Type B pancreatic cell (in vitro differentiated cells): ENCODE data around the gene PCAT7. TPM values are rescaled to one million over a fixed set of nuclear protein-coding genes. Genes with fewer than 3 reads are reported as not detected.

Source experiments
- DNase-seq: peaks from one replicate; pipeline ENCODE4 v3.0.0; 2021; ENCODE audit warnings: mixed read lengths; ENCODE audit not compliant: unreplicated experiment; ENCODE audit errors: extremely low spot score
- H3K27ac Mint-ChIP-seq: 2 replicates; pipeline ENCODE4 v1.8.0; 2021; ENCODE audit warnings: mild to moderate bottlenecking, mixed read lengths
- H3K27me3 Mint-ChIP-seq: 2 replicates; pipeline ENCODE4 v1.8.0; 2021; ENCODE audit warnings: mixed read lengths
- H3K36me3 Mint-ChIP-seq: 2 replicates; pipeline ENCODE4 v1.8.0; 2021; ENCODE audit warnings: mixed read lengths
- H3K4me1 Mint-ChIP-seq: one replicate; pipeline ENCODE4 v1.8.0; 2021; ENCODE audit warnings: mixed read lengths; ENCODE audit not compliant: unreplicated experiment
- H3K4me3 Mint-ChIP-seq: 2 replicates; pipeline ENCODE4 v1.8.0; 2021; ENCODE audit warnings: mild to moderate bottlenecking, mixed read lengths
- H3K9me3 Mint-ChIP-seq: 2 replicates; pipeline ENCODE4 v1.8.0; 2021; ENCODE audit warnings: mixed read lengths
- total RNA-seq: library from RNA; stranded (reverse); gene quantifications from 2 replicates; pipeline ENCODE4 v1.2.1, GENCODE V29; 2021; ENCODE audit warnings: low replicate concordance
- TF ChIP-seq, protein P1 (sequence below): fragments of 200-600 bp; sonication (generic); conservative IDR thresholded peaks from 2 replicates; pipeline ENCODE4 v1.5.0; 2021; ENCODE audit warnings: antibody characterized with exemption, mild to moderate bottlenecking

PCAT7 gene
- total RNA-seq, 1 donor from 2014 or later, result 14.7 TPM

DNA sequence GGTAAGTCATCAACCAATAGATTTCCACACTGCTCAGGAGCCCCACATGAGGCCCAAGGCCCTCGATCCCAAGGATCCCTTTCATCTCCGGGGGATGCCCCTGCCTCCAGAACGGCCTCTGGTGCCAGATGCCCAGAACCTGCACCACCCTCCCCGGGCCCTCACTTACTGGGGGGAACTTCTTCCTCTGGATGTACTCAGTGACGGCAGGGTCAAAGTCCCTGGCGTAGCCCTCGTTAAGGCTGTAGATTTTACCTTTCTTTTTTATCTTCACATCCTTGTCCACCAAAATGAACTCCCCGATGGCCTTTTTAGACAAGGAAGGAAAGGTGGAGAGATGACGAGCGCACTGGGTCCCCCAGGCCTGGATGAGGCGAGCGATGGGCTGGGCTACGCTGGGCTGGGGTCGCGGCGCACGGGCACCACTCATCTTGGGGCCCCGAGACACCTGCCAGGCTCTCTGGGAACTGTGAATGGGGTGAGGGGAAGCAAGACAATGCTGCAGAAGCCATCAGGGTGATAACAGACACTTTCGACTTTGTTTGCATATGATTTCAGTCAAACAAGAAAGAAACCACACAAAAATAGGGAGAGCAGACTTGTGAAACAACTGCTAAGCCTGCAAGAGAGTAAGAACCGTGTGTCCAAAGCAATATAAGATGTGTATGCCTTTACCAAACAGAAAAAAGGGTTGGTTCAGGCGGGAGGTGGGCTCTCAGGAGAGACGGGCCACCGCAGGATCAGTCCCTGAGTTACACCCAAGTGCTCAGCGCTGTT lies 52.0 kb downstream of the PCAT7 start:
- no peaks in the 10 kb centered on the region for H3K9me3 Mint-ChIP-seq
- H3K4me1 Mint-ChIP-seq, result peaks cover 31% of the 10 kb centered on the region
- TF ChIP-seq, protein P1, sequence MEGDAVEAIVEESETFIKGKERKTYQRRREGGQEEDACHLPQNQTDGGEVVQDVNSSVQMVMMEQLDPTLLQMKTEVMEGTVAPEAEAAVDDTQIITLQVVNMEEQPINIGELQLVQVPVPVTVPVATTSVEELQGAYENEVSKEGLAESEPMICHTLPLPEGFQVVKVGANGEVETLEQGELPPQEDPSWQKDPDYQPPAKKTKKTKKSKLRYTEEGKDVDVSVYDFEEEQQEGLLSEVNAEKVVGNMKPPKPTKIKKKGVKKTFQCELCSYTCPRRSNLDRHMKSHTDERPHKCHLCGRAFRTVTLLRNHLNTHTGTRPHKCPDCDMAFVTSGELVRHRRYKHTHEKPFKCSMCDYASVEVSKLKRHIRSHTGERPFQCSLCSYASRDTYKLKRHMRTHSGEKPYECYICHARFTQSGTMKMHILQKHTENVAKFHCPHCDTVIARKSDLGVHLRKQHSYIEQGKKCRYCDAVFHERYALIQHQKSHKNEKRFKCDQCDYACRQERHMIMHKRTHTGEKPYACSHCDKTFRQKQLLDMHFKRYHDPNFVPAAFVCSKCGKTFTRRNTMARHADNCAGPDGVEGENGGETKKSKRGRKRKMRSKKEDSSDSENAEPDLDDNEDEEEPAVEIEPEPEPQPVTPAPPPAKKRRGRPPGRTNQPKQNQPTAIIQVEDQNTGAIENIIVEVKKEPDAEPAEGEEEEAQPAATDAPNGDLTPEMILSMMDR, result no peak
- peaks cover 3% of the 10 kb centered on the region for H3K27me3 Mint-ChIP-seq
- no peaks in the 10 kb centered on the region for H3K36me3 Mint-ChIP-seq
- no peak overlapping the region for H3K4me3 Mint-ChIP-seq
- DNase-seq, result no peak
- H3K27ac Mint-ChIP-seq, result peak overlapping the region; percentile 52

DNA sequence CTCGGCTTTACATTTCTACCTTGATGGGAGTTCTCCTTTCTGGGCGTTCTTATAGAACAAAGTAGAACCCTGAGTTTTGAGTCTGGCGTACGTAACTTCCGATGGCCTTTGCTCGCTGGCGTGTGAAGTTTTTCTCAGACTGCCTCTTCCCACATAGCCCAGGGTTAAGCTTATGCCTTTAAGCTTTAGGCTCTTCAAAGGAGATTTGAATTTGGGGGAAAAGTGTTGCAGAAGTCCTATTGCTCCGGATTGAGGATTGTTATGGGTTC lies 52.5 kb downstream of the PCAT7 start:
- Mint-ChIP-seq H3K27ac (peak overlapping the region; percentile 52), H3K4me1 (peaks cover 31% of the 10 kb centered on the region), H3K36me3 (no peaks in the 10 kb centered on the region), H3K27me3 (peaks cover 3% of the 10 kb centered on the region), H3K4me3 (no peak overlapping the region), H3K9me3 (no peaks in the 10 kb centered on the region)
- no peak for DNase-seq
- TF ChIP-seq, protein P1, result no peak

DNA sequence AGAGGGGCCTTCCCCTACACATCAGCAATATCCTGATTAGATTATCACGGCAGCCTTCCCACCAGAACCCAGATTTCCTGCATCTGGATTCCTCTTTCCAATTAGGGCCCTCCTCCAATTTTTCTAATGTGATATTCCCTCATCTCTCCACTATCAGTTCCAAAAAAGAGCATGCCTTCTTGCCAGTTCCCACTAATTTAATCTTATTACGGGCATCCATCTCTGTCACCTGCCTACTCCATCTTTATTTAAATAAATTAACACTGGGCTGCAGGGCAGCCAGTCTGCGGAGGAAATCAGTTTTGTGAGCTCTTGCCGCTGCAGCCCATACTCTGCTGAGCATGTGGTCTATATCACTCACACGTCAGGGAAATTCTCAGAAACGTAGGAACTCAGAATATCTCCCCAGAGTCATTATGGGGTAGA lies 55.3 kb downstream of the PCAT7 start:
- TF ChIP-seq, protein P1, result no peak
- peaks cover 21% of the 10 kb centered on the region for H3K4me1 Mint-ChIP-seq
- DNase-seq, result no peak
- H3K27ac Mint-ChIP-seq, result peak overlapping the region; percentile 38
- no peaks in the 10 kb centered on the region for H3K36me3 Mint-ChIP-seq
- H3K9me3 Mint-ChIP-seq, result no peaks in the 10 kb centered on the region
- peaks cover 3% of the 10 kb centered on the region for H3K27me3 Mint-ChIP-seq
- H3K4me3 Mint-ChIP-seq, result peak overlapping the region; percentile 70

DNA sequence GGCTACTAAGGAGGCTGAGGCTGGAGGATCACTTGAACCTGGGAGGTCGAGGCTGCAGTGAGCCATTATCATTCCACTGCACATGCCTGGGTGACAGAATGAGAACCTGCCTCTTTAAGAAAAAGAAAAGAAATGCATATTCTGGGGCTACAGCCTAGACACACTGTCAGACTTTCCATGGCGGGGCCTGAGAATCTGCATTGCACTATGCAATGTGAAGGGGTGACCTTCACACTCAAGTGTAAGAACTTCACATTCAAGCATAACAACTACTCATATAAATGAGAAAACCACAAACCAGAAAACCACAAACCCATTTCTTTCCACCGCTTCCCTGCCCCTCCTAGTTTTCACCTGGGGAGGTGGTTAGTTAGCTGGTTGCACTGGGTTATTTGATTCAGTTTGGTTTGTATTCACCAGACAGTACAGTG lies 56.8 kb downstream of the PCAT7 start:
- Mint-ChIP-seq H3K27ac (no peak overlapping the region), H3K4me1 (peaks cover 21% of the 10 kb centered on the region), H3K4me3 (no peak overlapping the region)

DNA sequence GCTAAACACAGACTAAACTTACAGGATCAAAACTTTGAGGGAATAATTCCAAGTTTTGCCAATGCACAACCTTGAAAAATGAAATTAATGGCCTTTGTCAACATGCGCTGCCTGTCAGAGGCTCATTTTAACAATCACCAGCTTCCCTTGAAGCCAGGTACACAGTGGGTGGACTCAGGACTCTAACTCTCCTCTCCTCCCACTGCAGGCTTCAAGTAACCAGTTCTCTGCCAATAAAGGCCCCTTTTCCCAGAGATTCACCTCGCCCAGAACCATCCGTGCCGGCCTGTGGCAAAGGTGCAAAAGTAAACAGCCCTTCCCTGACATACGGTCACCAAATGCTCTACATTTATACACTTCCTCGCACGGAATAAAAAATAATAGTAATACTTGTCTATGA lies 57.2 kb downstream of the PCAT7 start:
- Mint-ChIP-seq H3K9me3 (no peaks in the 10 kb centered on the region), H3K27ac (no peak overlapping the region), H3K4me3 (no peak overlapping the region), H3K27me3 (peaks cover 3% of the 10 kb centered on the region), H3K4me1 (peaks cover 18% of the 10 kb centered on the region), H3K36me3 (no peaks in the 10 kb centered on the region)
- TF ChIP-seq, protein P1, result no peak
- no peak for DNase-seq

More for the DNA sequence above, 56.8 kb downstream of the PCAT7 start:
- DNase-seq, result no peak
- TF ChIP-seq, protein P1, result no peak
- peaks cover 3% of the 10 kb centered on the region for H3K27me3 Mint-ChIP-seq
- no peaks in the 10 kb centered on the region for H3K9me3 Mint-ChIP-seq
- no peaks in the 10 kb centered on the region for H3K36me3 Mint-ChIP-seq
